Natural killer cell treated with Interleukin-12 subunit alpha and Interleukin-12 subunit beta and Interleukin-15 and Interleukin-18, amount 100 ng/mL, for 72 hours (primary cell): Measurements from ENCODE around the gene ULBP1. TPM values are rescaled to one million over a fixed set of nuclear protein-coding genes. Genes with fewer than 3 reads are reported as not detected.
A peak's percentile ranks its signal among the peaks of the same experiment; 100 is the strongest.
"Not testable (repeated sequence)": the region's sequence is repeated elsewhere in the genome, so short reads cannot be mapped to it uniquely, and the experiment has no call there.

Experiments
- ATAC-seq, 2 donors: fragments of 150-1000 bp; cut with Tn5 transposase in 1 of 2; sonication (Bioruptor Pico), chemical (Tn5 transposase) in 1 of 2; 2 replicates each; pipeline ENCODE4 v1.10.0; 2021
- DNase-seq: peaks from one replicate; pipeline ENCODE4 v3.0.0; 2022; ENCODE audit warnings: low spot score
- H3K27ac Mint-ChIP-seq, 2 donors: 1 replicate in 1 of 2; 2 replicates in 1 of 2; pipeline ENCODE4 v1.8.0; 2022; ENCODE audit warnings: mixed read lengths in 2 of 2, mild to moderate bottlenecking in 1 of 2, moderate library complexity in 1 of 2
- H3K27me3 Mint-ChIP-seq, 2 donors: 1 replicate in 1 of 2; 2 replicates in 1 of 2; pipeline ENCODE4 v1.8.0; 2022; ENCODE audit warnings: mixed read lengths in 2 of 2
- H3K36me3 Mint-ChIP-seq: one replicate; pipeline ENCODE4 v1.8.0; 2022; ENCODE audit warnings: mixed read lengths
- H3K4me1 Mint-ChIP-seq, 2 donors: 1 replicate in 1 of 2; 2 replicates in 1 of 2; pipeline ENCODE4 v1.8.0; 2022; ENCODE audit warnings: low read depth in 2 of 2, mixed read lengths in 2 of 2, mild to moderate bottlenecking in 1 of 2
- H3K4me3 Mint-ChIP-seq: one replicate; pipeline ENCODE4 v1.8.0; 2022; ENCODE audit warnings: mixed read lengths
- H3K9me3 Mint-ChIP-seq: 2 replicates; pipeline ENCODE4 v1.8.0; 2022; ENCODE audit warnings: mixed read lengths
- total RNA-seq, 2 donors: library from RNA; stranded (reverse); gene quantifications; one replicate each; pipeline ENCODE4 v1.2.3, GENCODE V29; 2022

ULBP1 gene
- total RNA-seq, 2 donors from 2014 or later, result 0.31 to 1.5 TPM

GRCh38 chr6:149951096-149951495, 12.6 kb upstream of the ULBP1 start:
- H3K36me3 Mint-ChIP-seq, result no peaks in the 10 kb centered on the region
- DNase-seq, result no peak
- H3K4me3 Mint-ChIP-seq, result no peak overlapping the region
- ATAC-seq, result no peak
- H3K27ac Mint-ChIP-seq, result no peak overlapping the region
- peaks cover 39 to 58% of the 10 kb centered on the region in 2 donors for H3K27me3 Mint-ChIP-seq
- no peaks in the 10 kb centered on the region for H3K9me3 Mint-ChIP-seq
- peaks cover 6 to 8% of the 10 kb centered on the region in 2 donors for H3K4me1 Mint-ChIP-seq

- DNase-seq (no peak), ATAC-seq (no peak)
- Mint-ChIP-seq H3K9me3 (no peaks in the 10 kb centered on the region), H3K4me1 (peaks cover 6 to 8% of the 10 kb centered on the region in 2 donors), H3K36me3 (no peaks in the 10 kb centered on the region), H3K27me3 (peaks cover 42 to 62% of the 10 kb centered on the region in 2 donors), H3K4me3 (no peak overlapping the region), H3K27ac (no peak overlapping the region)
These were observed 12.1 kb upstream of the ULBP1 start for GRCh38 chr6:149951626-149952025.

GRCh38 chr6:149953390-149953789, 10.4 kb upstream of the ULBP1 start:
- not testable (repeated sequence) for H3K27ac Mint-ChIP-seq, H3K36me3 Mint-ChIP-seq, H3K4me1 Mint-ChIP-seq, DNase-seq, H3K4me3 Mint-ChIP-seq, H3K9me3 Mint-ChIP-seq, ATAC-seq
- peaks cover 43 to 69% of the 10 kb centered on the region in 2 donors for H3K27me3 Mint-ChIP-seq

- not testable (repeated sequence) for H3K4me1 Mint-ChIP-seq, H3K27ac Mint-ChIP-seq, H3K36me3 Mint-ChIP-seq, H3K4me3 Mint-ChIP-seq, DNase-seq, H3K9me3 Mint-ChIP-seq
- peaks cover 46 to 73% of the 10 kb centered on the region in 2 donors for H3K27me3 Mint-ChIP-seq
- peak; percentile 63 to 73 for ATAC-seq
These were observed 9.8 kb upstream of the ULBP1 start for GRCh38 chr6:149953934-149954327.

- H3K9me3 Mint-ChIP-seq, result not testable (repeated sequence)
These were observed 9.3 kb upstream of the ULBP1 start for GRCh38 chr6:149954328-149954983.

GRCh38 chr6:149954984-149955653, 8.6 kb upstream of the ULBP1 start:
- DNase-seq, ATAC-seq, H3K27ac Mint-ChIP-seq, H3K4me1 Mint-ChIP-seq, H3K36me3 Mint-ChIP-seq, H3K9me3 Mint-ChIP-seq: not testable (repeated sequence)
- peak overlapping the region; percentile 41 for H3K4me3 Mint-ChIP-seq
- peaks cover 51 to 74% of the 10 kb centered on the region in 2 donors for H3K27me3 Mint-ChIP-seq

More at GRCh38 chr6:149954328-149954983, 9.3 kb upstream of the ULBP1 start:
- ATAC-seq, result peak; percentile 56 to 76
- DNase-seq, H3K4me3 Mint-ChIP-seq, H3K36me3 Mint-ChIP-seq, H3K4me1 Mint-ChIP-seq, H3K27ac Mint-ChIP-seq: not testable (repeated sequence)
- peaks cover 51 to 74% of the 10 kb centered on the region in 2 donors for H3K27me3 Mint-ChIP-seq

GRCh38 chr6:149955654-149956317, 8.0 kb upstream of the ULBP1 start:
- DNase-seq, H3K36me3 Mint-ChIP-seq, H3K27ac Mint-ChIP-seq, H3K4me3 Mint-ChIP-seq, H3K9me3 Mint-ChIP-seq, H3K4me1 Mint-ChIP-seq, ATAC-seq: not testable (repeated sequence)
- H3K27me3 Mint-ChIP-seq, result peaks cover 50 to 72% of the 10 kb centered on the region in 2 donors

GRCh38 chr6:149958124-149958523, 5.6 kb upstream of the ULBP1 start:
- H3K9me3 Mint-ChIP-seq, H3K4me3 Mint-ChIP-seq, DNase-seq, H3K36me3 Mint-ChIP-seq, H3K27ac Mint-ChIP-seq, H3K4me1 Mint-ChIP-seq, ATAC-seq: not testable (repeated sequence)
- peaks cover 51 to 68% of the 10 kb centered on the region in 2 donors for H3K27me3 Mint-ChIP-seq

- Mint-ChIP-seq H3K27me3 (peaks cover 58 to 74% of the 10 kb centered on the region in 2 donors), H3K4me1 (peaks cover 21 to 23% of the 10 kb centered on the region in 2 donors)
- not testable (repeated sequence) for DNase-seq, ATAC-seq, H3K4me3 Mint-ChIP-seq, H3K36me3 Mint-ChIP-seq, H3K27ac Mint-ChIP-seq, H3K9me3 Mint-ChIP-seq
These were observed 3.9 kb upstream of the ULBP1 start for GRCh38 chr6:149959806-149960205.

GRCh38 chr6:149960488-149960887, 3.3 kb upstream of the ULBP1 start:
- no peak for ATAC-seq
- no peak for DNase-seq
- peaks cover 56 to 74% of the 10 kb centered on the region in 2 donors for H3K27me3 Mint-ChIP-seq
- no peaks in the 10 kb centered on the region for H3K9me3 Mint-ChIP-seq
- no peaks in the 10 kb centered on the region for H3K36me3 Mint-ChIP-seq
- H3K4me1 Mint-ChIP-seq, result peaks cover 22 to 23% of the 10 kb centered on the region in 2 donors
- H3K27ac Mint-ChIP-seq, result no peak overlapping the region
- no peak overlapping the region for H3K4me3 Mint-ChIP-seq

GRCh38 chr6:149961728-149962425, 1.9 kb upstream of the ULBP1 start:
- Mint-ChIP-seq H3K4me3 (no peak overlapping the region), H3K9me3 (no peaks in the 10 kb centered on the region), H3K27ac (no peak overlapping the region), H3K36me3 (no peaks in the 10 kb centered on the region), H3K27me3 (peaks cover 55 to 72% of the 10 kb centered on the region in 2 donors), H3K4me1 (peaks cover 29% of the 10 kb centered on the region in 2 donors)
- no peak for DNase-seq
- no peak for ATAC-seq

- no peaks in the 10 kb centered on the region for H3K9me3 Mint-ChIP-seq
- peak overlapping the region in 1 of 2 donors; percentile 76 for H3K27ac Mint-ChIP-seq
- ATAC-seq (peak in 1 of 2 donors; percentile 52), DNase-seq (no peak)
- peaks cover 29% of the 10 kb centered on the region in 2 donors for H3K4me1 Mint-ChIP-seq
- peak overlapping the region; percentile 93 for H3K4me3 Mint-ChIP-seq
- H3K36me3 Mint-ChIP-seq, result no peaks in the 10 kb centered on the region
- H3K27me3 Mint-ChIP-seq, result peaks cover 58 to 77% of the 10 kb centered on the region in 2 donors
These were observed 1.1 kb upstream of the ULBP1 start for GRCh38 chr6:149962461-149963211.

GRCh38 chr6:149963212-149963461, 606 bp upstream of the ULBP1 start:
- Mint-ChIP-seq H3K36me3 (no peaks in the 10 kb centered on the region), H3K27ac (peak overlapping the region in 1 of 2 donors; percentile 76), H3K27me3 (peaks cover 59 to 78% of the 10 kb centered on the region in 2 donors), H3K4me3 (peak overlapping the region; percentile 93), H3K4me1 (peaks cover 29% of the 10 kb centered on the region in 2 donors), H3K9me3 (no peaks in the 10 kb centered on the region)
- DNase-seq (no peak), ATAC-seq (peak in 1 of 2 donors; percentile 34)
